Measurements from ENCODE around the gene BPIFB2. TPM values are rescaled to one million over a fixed set of nuclear protein-coding genes. Genes with fewer than 3 reads are reported as not detected.

BPIFB2 gene
- total and polyA plus RNA-seq, 9 donors: 0.26 TPM; not detected in 8

DNA sequence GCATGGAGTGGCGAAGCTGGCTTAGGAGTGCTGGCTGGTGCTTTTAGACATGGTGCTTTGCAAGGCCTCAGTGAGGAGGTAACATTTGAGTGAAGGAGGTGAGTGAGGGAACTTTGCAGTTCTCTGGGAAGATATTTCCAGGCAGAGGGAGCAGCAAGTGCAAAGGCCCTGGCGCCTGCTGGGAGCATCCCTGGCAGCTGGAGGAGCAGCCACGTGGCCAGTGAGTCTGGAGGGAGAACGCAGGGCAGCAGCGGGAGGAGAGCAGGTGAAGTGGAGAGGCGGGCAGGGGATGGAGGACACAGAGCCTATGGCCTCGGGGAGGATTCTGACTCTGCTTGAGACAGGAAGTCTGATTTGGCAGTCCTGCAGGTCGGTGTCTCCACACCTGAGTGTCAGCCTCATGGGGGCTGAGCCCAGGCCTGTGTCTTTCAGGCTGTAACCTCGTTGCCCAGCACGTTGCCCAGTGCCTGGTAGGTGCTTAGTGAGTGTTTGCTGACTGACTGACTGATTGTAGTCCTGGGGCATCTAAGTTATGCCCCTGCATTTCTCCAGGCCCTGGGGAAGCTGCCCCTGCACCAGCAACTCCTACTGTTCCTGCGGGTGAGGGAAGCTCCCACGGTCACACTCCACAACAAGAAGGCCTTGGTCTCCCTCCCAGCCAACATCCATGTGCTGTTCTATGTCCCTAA, 60.9 kb downstream of the BPIFB2 start:
- 68 to 70% (median 69%) methylated on average over 12 of the region's 12 CpGs for WGBS, 3 donors
- Histone ChIP-seq H3K9me3 (no peaks in the 10 kb centered on the region), H3K4me3 (no peak overlapping the region)

GRCh38 chr20:33069673-33070072, 62.2 kb downstream of the BPIFB2 start:
- no peaks in the 10 kb centered on the region for H3K36me3 ChIP-seq
- H3K4me3 ChIP-seq: no peak overlapping the region
- H3K4me1 ChIP-seq (ENCODE audit: insufficient read depth): no peaks in the 10 kb centered on the region
- no peaks in the 10 kb centered on the region for H3K9me3 ChIP-seq
- TF ChIP-seq EP300 (IDR thresholded peaks at IDR 0.05): no peak
- TF ChIP-seq CTCF (IDR thresholded peaks at IDR 0.05): no peak
- no peak for TF ChIP-seq POLR2A (IDR thresholded peaks at IDR 0.05)
- H3K27me3 ChIP-seq: no peaks in the 10 kb centered on the region
- DNase-seq: no peak
- intact Hi-C loops (cut with DNase I): loop anchor here in 1 of 4 donors (10.0 kb wide), 1 partner anchor 65 kb away; the partner anchor contains the start of genes BPIFB2 and SUN5
- H3K27ac ChIP-seq: no peak overlapping the region
- 71 to 76% (median 75%) methylated on average over 9 of the region's 9 CpGs for WGBS, 3 donors

More for the DNA sequence above, 60.9 kb downstream of the BPIFB2 start:
- no peak for DNase-seq
- no peak for TF ChIP-seq EP300 (IDR thresholded peaks at IDR 0.05)
- no peak for TF ChIP-seq CTCF (IDR thresholded peaks at IDR 0.05)
- TF ChIP-seq POLR2A (IDR thresholded peaks at IDR 0.05): no peak
- no peaks in the 10 kb centered on the region for H3K27me3 ChIP-seq
- intact Hi-C loops (cut with DNase I): loop anchor here in 1 of 4 donors (10.0 kb wide), 1 partner anchor 64 kb away; the partner anchor contains the start of genes BPIFB2 and SUN5
- H3K4me1 ChIP-seq (ENCODE audit: insufficient read depth): no peaks in the 10 kb centered on the region
- H3K27ac ChIP-seq: no peak overlapping the region
- H3K36me3 ChIP-seq: no peaks in the 10 kb centered on the region

GRCh38 chr20:33070111-33071053, 62.9 kb downstream of the BPIFB2 start:
- no peak overlapping the region for H3K4me3 ChIP-seq
- 61 to 76% (median 65%) methylated on average over 19 of the region's 19 CpGs for WGBS, 3 donors
- no peaks in the 10 kb centered on the region for H3K36me3 ChIP-seq
- no peaks in the 10 kb centered on the region for H3K9me3 ChIP-seq
- TF ChIP-seq CTCF (IDR thresholded peaks at IDR 0.05): no peak
- TF ChIP-seq EP300 (IDR thresholded peaks at IDR 0.05): no peak
- TF ChIP-seq POLR2A (IDR thresholded peaks at IDR 0.05): no peak
- H3K27ac ChIP-seq: no peak overlapping the region
- no peak for DNase-seq
- H3K4me1 ChIP-seq (ENCODE audit: insufficient read depth): no peaks in the 10 kb centered on the region
- intact Hi-C loops (cut with DNase I): no loop called here
- H3K27me3 ChIP-seq: no peaks in the 10 kb centered on the region

GRCh38 chr20:33071198-33071597, 63.7 kb downstream of the BPIFB2 start:
- Histone ChIP-seq H3K36me3 (no peaks in the 10 kb centered on the region), H3K27me3 (no peaks in the 10 kb centered on the region), H3K4me3 (no peak overlapping the region), H3K9me3 (no peaks in the 10 kb centered on the region), H3K27ac (no peak overlapping the region), H3K4me1 (ENCODE audit: insufficient read depth) (no peaks in the 10 kb centered on the region)
- intact Hi-C loops (cut with DNase I): no loop called here
- DNase-seq: no peak
- 49 to 76% (median 67%) methylated on average over 5 of the region's 5 CpGs for WGBS, 3 donors
- no peak for TF ChIP-seq POLR2A (IDR thresholded peaks at IDR 0.05)
- no peak for TF ChIP-seq EP300 (IDR thresholded peaks at IDR 0.05)
- TF ChIP-seq CTCF (IDR thresholded peaks at IDR 0.05): no peak
